GM06990 (cell line): ENCODE results near the gene SUSD3.

Experiments
- DNase-seq: peaks from one replicate; pipeline ENCODE4 v3.0.0-alpha.2; 2011; ENCODE audit not compliant: insufficient read length; ENCODE audit errors: extremely low read depth
- H3K27me3 ChIP-seq: replicated peaks from 2 replicates; pipeline ENCODE4 v1.6.0; 2011; ENCODE audit warnings: low read length; ENCODE audit not compliant: control insufficient read depth, insufficient read depth
- H3K36me3 ChIP-seq: 2 replicates; pipeline ENCODE4 v1.5.1; 2011; ENCODE audit warnings: low read length; ENCODE audit not compliant: control insufficient read depth, insufficient read depth
- H3K4me3 ChIP-seq: replicated peaks from 2 replicates; pipeline ENCODE4 v1.5.1; 2011; ENCODE audit warnings: low read depth, mild to moderate bottlenecking, control low read depth, low read length
- CTCF ChIP-seq: IDR thresholded peaks from 2 replicates; pipeline ENCODE4 v1.5.1; 2011; ENCODE audit warnings: low read length, control low read depth, mild to moderate bottlenecking, inconsistent platforms; ENCODE audit not compliant: insufficient read depth, poor library complexity, severe bottlenecking

SUSD3 gene

GRCh38 chr9:93089481-93089991 lies 31.0 kb downstream of the SUSD3 start:
- DNase-seq = no peak
- no peak for TF ChIP-seq CTCF

DNA sequence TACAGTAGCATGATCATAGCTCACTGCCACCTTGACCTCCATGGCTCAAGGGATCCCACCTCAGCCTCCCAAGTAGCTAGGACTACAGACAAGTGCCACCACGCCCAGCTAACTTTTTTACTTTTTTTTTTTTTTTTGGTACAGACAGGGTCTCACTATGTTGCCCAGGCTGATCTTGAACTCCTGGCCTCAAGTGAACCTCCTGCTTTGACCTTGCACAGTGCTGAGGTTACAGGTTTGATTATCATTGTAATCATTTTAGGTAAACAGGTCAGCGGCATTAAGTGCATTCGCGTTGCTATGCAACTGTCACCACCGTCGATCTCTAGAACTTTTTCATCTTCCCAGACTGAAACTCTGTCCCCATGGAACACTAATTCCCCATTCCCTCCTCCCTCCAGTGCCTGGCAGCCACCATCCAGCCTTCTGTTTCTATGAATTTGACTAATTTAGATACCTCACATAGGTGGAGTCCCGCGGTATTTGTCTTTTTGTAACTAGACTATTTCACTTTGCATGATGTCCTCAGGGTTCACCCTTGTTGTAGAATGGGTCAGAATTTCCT lies 31.7 kb downstream of the SUSD3 start:
- TF ChIP-seq CTCF = no peak
- DNase-seq = no peak
- Histone ChIP-seq H3K36me3 (peaks cover 5% of the 10 kb centered on the region), H3K4me3 (no peak overlapping the region), H3K27me3 (no peaks in the 10 kb centered on the region)

More at GRCh38 chr9:93089481-93089991, 31.0 kb downstream of the SUSD3 start:
- no peaks in the 10 kb centered on the region for H3K27me3 ChIP-seq
- no peak overlapping the region for H3K4me3 ChIP-seq
- peaks cover 8% of the 10 kb centered on the region for H3K36me3 ChIP-seq

DNA sequence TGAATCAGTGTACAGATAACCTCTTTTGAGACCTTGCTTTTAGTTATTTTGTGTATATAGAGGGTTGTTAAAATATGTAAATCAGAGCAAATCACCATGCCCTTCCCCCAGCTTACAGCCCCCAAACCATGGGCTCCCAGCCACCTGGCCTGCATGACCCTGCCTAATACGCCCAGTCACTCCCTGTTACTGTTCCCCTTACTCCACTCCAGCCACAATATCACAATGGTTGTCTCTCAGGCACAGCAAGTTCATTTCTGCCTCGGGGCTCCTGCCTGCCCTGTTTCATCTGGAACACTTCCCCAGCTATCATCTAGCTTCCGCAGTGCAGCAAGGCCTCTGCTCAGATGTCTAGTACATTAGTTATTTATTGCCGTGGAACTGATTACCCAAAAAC lies 32.6 kb downstream of the SUSD3 start:
- TF ChIP-seq CTCF = no peak
- no peak overlapping the region for H3K4me3 ChIP-seq

GRCh38 chr9:93091453-93092081 lies 33.1 kb downstream of the SUSD3 start:
- Histone ChIP-seq H3K36me3 (peaks cover 2% of the 10 kb centered on the region), H3K4me3 (no peak overlapping the region), H3K27me3 (no peaks in the 10 kb centered on the region)
- peak; percentile 55 for DNase-seq
- TF ChIP-seq CTCF = no peak

More for the DNA sequence above, 32.6 kb downstream of the SUSD3 start:
- peaks cover 2% of the 10 kb centered on the region for H3K36me3 ChIP-seq
- DNase-seq = no peak
- no peaks in the 10 kb centered on the region for H3K27me3 ChIP-seq

- H3K4me3 ChIP-seq = no peak overlapping the region
- H3K27me3 ChIP-seq = no peaks in the 10 kb centered on the region
- TF ChIP-seq CTCF = no peak
- no peak for DNase-seq
- no peaks in the 10 kb centered on the region; the same call in 1 of the 2 replicates for H3K36me3 ChIP-seq
Measured at GRCh38 chr9:93092251-93092991, 33.9 kb downstream of the SUSD3 start.
